Measurements from ENCODE around the gene GUCY1B1. TPM values are rescaled to one million over a fixed set of nuclear protein-coding genes. Genes with fewer than 3 reads are reported as not detected.

Gene GUCY1B1
- total and polyA plus RNA-seq, 7 donors = 2.7 to 7.7 (median 3.8) TPM

DNA sequence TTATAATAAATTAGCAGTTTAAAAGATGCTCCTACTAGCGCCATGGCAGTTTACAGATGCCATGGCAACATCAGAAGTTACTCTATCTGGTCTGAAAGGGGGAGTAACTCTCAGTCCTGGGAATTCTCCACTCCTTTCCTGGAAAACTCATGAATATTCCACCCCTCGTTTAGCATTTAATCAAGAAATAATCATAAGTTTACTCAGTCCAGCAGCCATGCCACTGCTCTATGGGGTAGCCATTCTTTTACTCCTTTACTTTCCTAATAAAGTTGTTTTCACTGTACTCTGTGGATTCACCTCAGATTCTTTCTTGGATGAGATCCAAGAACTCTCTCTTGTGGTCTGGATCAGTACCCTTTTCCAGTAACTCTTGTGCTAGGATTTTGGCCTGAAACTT lies 52.3 kb downstream of the GUCY1B1 start:
- ATAC-seq = no peak
- WGBS, 3 donors = 85 to 90% (median 86%) methylated on average over 2 of the region's 2 CpGs
- no peak for DNase-seq
- H3K9me3 ChIP-seq = no peaks in the 10 kb centered on the region
- H3K4me1 ChIP-seq = no peaks in the 10 kb centered on the region
- intact Hi-C loops (cut with DNase I) = loop anchor here in 1 of 2 donors (5.0 kb wide), 1 partner anchor 141 kb away; the partner anchor contains the start of gene CTSO
- no peak for TF ChIP-seq CTCF (IDR thresholded peaks at IDR 0.05)
- no peak overlapping the region for H3K27ac ChIP-seq
- H3K36me3 ChIP-seq (ENCODE audit: insufficient read depth in 1 of 2, low read depth in 1 of 2) = no peaks in the 10 kb centered on the region
- no peak overlapping the region for H3K4me3 ChIP-seq
- H3K27me3 ChIP-seq (ENCODE audit: insufficient read depth in 3 of 3, low read length in 2 of 3) = no peaks in the 10 kb centered on the region

DNA sequence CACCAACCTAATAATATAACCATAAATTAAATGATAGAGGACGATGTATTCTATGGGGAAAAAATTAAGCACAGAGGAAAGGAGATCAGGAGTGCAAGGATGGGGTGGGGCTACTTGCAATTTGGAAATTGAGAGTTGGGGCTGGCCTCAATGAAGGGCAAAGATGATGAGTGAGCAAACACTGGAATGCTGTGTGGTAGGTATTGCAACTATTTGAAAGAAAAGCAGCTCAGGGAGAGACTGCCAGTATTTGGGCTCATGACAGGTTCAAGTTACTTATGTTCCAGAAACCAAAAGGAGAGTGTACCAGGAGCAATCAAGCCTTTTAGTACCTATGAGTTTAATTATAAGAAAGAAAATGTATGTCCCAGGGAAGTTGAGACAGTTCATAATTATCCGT lies 59.8 kb downstream of the GUCY1B1 start:
- no peak for TF ChIP-seq CTCF (IDR thresholded peaks at IDR 0.05)
- no peaks in the 10 kb centered on the region for H3K27me3 ChIP-seq (ENCODE audit: insufficient read depth in 3 of 3, low read length in 2 of 3)
- no peak overlapping the region for H3K27ac ChIP-seq
- H3K4me1 ChIP-seq = no peaks in the 10 kb centered on the region
- intact Hi-C loops (cut with DNase I) = no loop called here
- no peak overlapping the region for H3K4me3 ChIP-seq
- no peak for ATAC-seq
- no peak for DNase-seq
- no peaks in the 10 kb centered on the region for H3K9me3 ChIP-seq
- H3K36me3 ChIP-seq (ENCODE audit: insufficient read depth in 1 of 2, low read depth in 1 of 2) = no peaks in the 10 kb centered on the region
- WGBS, 3 donors = 69 to 75% (median 70%) methylated on average over 2 of the region's 2 CpGs

- no peak for ATAC-seq
- WGBS, 3 donors = 16 to 21% (median 19%) methylated on average over 1 of the region's 1 CpG
- peak in 1 of 2 donors; percentile 18 for DNase-seq
Observed at GRCh38 chr4:155819066-155819465, 60.2 kb downstream of the GUCY1B1 start.

DNA sequence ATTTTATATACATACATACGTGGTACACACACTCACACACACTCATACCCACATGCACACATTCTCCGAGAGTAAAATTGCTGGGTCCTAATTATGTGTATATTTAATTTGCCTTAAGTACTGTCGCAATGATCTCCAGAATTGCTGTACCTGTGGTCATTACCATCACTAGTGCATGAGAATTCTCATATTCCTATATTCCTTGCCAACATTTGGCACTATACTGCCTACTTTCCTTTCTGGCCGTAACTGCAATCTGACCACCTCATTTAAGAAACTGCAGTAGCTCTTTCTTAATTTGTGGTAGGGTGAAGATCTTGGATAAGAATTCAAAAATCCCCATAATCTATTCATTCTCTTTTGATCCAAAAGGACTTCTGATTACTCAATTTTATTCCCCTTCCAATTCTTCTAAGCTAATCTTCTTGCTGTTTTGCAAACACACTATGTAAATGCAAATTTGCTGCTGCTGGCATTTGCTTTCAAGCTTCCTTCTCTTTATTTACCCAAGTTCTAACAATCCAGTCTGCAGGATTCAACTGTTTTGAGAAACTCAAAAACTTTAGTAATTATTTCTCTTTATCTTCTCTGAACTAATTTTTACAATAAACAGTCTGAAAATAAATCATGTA lies 62.2 kb downstream of the GUCY1B1 start:
- Histone ChIP-seq H3K36me3 (ENCODE audit: insufficient read depth in 1 of 2, low read depth in 1 of 2) (no peaks in the 10 kb centered on the region), H3K9me3 (no peaks in the 10 kb centered on the region), H3K27me3 (ENCODE audit: insufficient read depth in 3 of 3, low read length in 2 of 3) (no peaks in the 10 kb centered on the region), H3K27ac (no peak overlapping the region), H3K4me3 (no peak overlapping the region), H3K4me1 (no peaks in the 10 kb centered on the region)
- DNase-seq (no peak), ATAC-seq (no peak)
- intact Hi-C loops (cut with DNase I) = no loop called here
- no peak for TF ChIP-seq CTCF (IDR thresholded peaks at IDR 0.05)
- 84 to 86% (median 85%) methylated on average over 4 of the region's 4 CpGs for WGBS, 3 donors

More at GRCh38 chr4:155819066-155819465, 60.2 kb downstream of the GUCY1B1 start:
- intact Hi-C loops (cut with DNase I) = no loop called here
- Histone ChIP-seq H3K4me1 (no peaks in the 10 kb centered on the region), H3K27ac (no peak overlapping the region), H3K27me3 (ENCODE audit: insufficient read depth in 3 of 3, low read length in 2 of 3) (no peaks in the 10 kb centered on the region), H3K4me3 (no peak overlapping the region), H3K36me3 (ENCODE audit: insufficient read depth in 1 of 2, low read depth in 1 of 2) (no peaks in the 10 kb centered on the region), H3K9me3 (no peaks in the 10 kb centered on the region)
- no peak for TF ChIP-seq CTCF (IDR thresholded peaks at IDR 0.05)

- ATAC-seq (no peak), DNase-seq (no peak)
- Histone ChIP-seq H3K27ac (no peak overlapping the region), H3K9me3 (no peaks in the 10 kb centered on the region), H3K27me3 (ENCODE audit: insufficient read depth in 3 of 3, low read length in 2 of 3) (no peaks in the 10 kb centered on the region), H3K4me3 (no peak overlapping the region), H3K36me3 (ENCODE audit: insufficient read depth in 1 of 2, low read depth in 1 of 2) (no peaks in the 10 kb centered on the region), H3K4me1 (no peaks in the 10 kb centered on the region)
- intact Hi-C loops (cut with DNase I) = no loop called here
- TF ChIP-seq CTCF (IDR thresholded peaks at IDR 0.05) = no peak
- 82 to 88% (median 87%) methylated on average over 3 of the region's 3 CpGs for WGBS, 3 donors
Observed at GRCh38 chr4:155822572-155822971, 63.8 kb downstream of the GUCY1B1 start.
